HG03342 (cell line): ENCODE data around the gene SCRN1.
"Not testable (repeated sequence)": the region's sequence is repeated elsewhere in the genome, so short reads cannot be mapped to it uniquely, and the experiment has no call there.

ENCODE experiments used
- ATAC-seq: cut with Tn5 transposase; IDR thresholded peaks from one replicate; pipeline ENCODE4 v1.9.1; 2021; ENCODE audit warnings: mild to moderate bottlenecking, moderate library complexity; ENCODE audit not compliant: unreplicated experiment

SCRN1 gene

DNA sequence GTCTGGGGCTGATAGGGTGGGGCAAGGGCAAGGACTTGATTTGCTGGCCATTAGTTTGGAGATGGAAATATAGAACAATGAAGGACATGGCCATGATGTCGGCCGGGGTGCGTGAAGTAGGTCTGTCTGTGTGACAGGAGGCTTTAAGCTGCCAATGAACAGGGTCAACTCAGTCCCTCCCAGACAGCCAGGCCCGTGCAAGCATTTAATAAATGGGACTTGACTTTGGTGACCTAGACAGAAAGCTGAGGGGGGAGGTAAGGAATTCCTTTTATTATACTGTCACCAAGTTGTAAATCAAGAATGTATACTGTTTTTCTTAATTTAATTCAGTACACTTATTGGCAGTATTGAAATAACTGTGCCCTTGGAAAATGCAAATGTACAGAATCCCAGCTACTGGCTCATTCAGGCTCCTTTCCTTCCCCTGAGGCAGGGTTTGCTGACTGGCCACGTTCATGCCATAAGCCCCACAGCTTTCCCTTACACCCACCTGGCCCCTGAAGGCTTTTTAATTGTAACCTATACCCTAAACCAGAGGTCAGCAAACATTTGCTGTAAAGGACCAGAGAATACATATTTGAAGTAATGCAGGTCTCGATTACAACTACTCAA lies 96.1 kb downstream of the SCRN1 start:
- no peak for ATAC-seq

- ATAC-seq, result no peak
These were observed 97.4 kb downstream of the SCRN1 start for GRCh38 chr7:29892231-29892630.

GRCh38 chr7:29891766-29892165 lies 97.8 kb downstream of the SCRN1 start:
- no peak for ATAC-seq

- not testable (repeated sequence) for ATAC-seq
These were observed 98.8 kb downstream of the SCRN1 start for GRCh38 chr7:29890786-29891185.

GRCh38 chr7:29890251-29890650 lies 99.3 kb downstream of the SCRN1 start:
- ATAC-seq, result no peak

DNA sequence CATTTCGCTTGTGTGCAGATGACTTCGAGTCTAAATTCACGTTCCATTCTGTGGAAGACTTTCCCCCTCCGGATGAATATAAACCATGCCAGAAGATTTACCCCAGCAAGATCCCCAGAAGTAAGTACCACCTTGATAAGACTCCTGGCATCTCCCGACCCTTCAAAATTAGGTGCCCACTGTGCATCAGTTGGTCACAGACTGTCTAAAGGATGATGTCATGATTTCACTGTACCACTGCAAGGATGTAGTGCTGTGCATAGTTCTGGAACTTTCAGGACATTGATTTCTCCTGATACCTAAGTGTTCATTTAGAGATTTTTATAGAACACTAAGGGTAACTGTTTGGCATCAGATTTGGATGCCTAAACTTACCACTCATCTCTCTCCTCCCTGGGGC lies 100.3 kb downstream of the SCRN1 start:
- ATAC-seq, result no peak

DNA sequence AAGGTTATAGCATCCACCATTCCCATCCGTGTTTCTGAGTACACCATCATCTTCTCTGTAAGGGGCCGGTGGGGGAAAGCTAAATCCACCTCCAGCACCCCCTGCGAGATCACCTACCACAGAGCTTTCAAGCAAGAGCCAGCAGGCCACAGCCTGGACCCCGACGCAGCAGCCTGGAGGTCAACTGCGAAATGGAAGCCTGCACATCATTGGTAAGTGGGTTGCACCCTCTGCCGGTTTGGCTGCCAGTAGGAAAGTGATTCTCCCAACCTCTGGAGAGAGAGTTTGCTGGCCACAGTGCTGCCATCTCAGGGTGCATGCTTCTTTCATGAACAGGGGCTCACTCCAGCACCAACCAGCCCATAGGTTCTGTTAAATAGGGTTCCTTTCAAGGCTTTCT lies 101.6 kb downstream of the SCRN1 start:
- ATAC-seq, result no peak

GRCh38 chr7:29886827-29887226 lies 102.8 kb downstream of the SCRN1 start:
- no peak for ATAC-seq

GRCh38 chr7:29885626-29886025 lies 104.0 kb downstream of the SCRN1 start:
- ATAC-seq, result no peak

DNA sequence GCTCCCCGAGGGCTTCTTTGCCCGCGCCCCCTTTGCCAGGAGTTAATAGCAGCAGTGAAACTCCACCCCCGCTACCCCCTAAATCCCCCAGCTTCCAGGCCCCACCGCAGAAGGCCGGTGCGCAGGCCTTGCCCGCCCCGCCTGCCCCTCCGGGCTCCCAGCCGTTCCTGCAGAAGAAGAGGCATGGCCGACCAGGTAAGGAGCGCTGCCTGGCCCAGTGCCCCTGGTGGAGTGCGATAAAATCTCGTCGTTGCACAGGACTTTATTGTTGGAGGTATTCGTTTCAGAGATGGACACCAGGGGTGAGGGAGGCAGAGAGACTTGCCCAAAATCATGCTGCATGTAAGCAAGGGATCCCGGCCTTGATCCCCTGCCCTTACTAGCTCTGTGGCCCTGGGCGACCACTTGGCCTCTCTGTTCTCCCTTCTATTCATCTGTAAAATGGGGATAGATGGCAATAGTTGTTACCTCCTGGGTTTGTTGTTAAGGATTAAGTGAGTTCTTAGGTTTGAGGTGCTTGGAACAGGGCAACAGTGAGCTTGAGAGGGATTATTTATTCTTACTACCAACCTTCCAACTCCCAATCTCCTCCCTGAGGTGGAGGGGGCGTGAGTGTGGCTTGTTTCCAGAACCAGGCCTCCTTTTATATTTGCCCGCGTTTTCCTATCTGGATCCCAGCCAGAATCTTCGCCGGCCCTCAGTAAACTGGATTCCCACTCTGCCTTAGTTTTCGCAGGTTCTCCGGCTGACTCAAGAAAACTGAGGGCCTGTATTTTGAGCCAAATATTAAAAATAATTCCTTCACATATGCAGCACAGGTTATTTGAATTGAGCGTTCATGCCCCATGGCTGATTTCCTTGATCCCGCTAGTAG lies 105.0 kb downstream of the SCRN1 start:
- no peak for ATAC-seq

- no peak for ATAC-seq
These were observed 105.9 kb downstream of the SCRN1 start for GRCh38 chr7:29883462-29884398.

- no peak for ATAC-seq
These were observed 107.1 kb downstream of the SCRN1 start for GRCh38 chr7:29882481-29882880.

- no peak for ATAC-seq
These were observed 107.9 kb downstream of the SCRN1 start for GRCh38 chr7:29881724-29882123.

DNA sequence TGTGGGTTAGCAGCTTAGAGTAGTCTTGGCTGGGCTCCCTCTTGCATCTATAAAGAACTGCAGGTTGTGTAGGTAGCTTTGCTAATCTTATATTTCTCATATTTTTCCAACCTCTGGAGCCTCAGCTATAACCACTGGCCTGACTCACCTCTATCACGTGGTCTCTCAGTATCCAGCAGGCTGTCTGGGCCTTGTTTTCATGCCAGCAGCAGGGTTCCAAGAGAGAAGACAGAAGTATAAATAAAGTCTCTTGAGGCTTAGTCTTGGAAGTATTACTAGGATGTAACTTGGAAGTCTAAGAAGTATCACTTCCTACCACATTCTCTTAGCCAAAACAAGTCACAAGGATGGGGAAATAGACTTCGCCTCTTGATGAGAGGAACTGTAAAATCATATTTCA lies 110.0 kb downstream of the SCRN1 start:
- ATAC-seq, result no peak

DNA sequence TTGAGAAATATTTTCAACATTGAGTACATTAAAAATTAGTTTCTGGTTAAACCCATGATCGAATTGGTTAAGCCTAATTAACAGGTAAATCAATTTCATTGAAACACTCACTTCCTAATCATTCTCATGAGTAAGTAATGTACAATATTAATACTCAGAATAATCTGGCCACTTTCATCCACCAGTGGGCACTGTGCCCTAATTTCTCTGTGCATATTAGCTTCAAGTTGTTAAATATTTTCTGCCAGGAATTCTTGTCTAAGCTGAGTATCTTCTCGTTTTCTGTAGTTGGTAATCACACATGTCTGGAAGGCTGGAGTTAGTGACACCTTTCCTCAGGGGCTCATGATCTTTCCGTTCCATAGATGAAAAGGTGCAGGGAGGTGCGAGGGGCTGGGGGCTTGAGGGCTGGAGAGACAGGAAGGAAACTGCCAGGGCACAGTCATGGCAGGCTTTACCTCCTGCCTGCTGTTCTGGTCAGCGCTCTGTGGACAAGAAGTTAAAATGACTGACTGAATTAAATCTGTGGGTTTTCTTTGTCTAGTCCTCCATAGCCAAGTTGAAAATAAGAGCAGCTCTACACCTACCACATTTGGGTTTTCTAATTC lies 111.4 kb downstream of the SCRN1 start:
- no peak for ATAC-seq

DNA sequence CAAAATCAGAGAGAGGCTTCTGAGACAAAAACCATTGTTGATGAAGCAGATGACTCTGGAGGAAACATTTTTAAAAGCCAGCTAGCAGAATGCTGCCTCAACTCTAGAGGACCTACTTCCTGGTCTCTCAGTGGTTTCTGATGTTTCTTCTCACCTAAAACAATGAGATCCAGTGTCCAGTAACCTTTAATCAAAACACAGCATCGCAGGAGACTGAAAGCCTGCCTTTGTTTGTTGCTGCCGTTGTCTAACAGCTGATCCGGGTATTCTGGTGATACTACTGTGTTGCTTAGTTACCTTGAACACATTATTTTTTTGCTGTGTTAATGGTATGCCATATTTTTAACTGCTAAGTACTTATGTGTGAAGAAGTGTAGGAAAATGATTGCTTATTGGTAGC lies 112.4 kb downstream of the SCRN1 start:
- no peak for ATAC-seq

GRCh38 chr7:29875741-29876140 lies 113.9 kb downstream of the SCRN1 start:
- ATAC-seq, result no peak

DNA sequence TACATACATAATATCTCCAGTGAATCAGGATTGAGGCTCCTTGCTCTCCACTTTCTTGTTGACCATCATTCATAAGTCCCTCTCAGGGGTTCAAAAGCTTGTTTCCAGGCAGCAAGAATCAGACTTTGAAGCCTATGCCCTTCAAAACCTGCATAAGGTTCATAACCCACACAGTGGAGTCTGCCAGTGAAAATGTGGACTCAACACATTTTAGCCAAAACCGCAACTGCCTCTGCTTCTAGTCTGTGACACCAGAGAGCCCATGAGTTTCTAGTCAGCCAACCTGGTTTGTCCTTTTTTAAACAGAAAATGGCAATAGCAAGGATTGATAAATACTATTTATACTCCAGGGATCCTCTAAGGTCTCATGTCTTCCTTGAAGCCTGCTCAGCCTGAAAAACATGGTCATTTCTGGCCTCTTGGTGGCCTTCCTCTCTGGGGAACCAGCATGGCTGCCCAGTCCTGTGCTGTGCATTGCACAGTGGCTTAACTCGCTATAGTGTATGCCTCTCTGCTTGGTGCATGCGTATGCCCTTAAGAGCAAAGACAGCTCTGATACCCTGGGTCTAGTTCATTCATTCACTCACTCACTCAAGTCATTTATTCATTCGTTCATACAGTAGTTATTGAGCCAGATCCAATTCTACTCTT lies 115.8 kb downstream of the SCRN1 start:
- no peak for ATAC-seq

- no peak for ATAC-seq
These were observed 117.7 kb downstream of the SCRN1 start for GRCh38 chr7:29871787-29872398.
